ENCODE results near the gene SLC25A33.

GRCh38 chr1:9558946-9559545, 19.8 kb downstream of the SLC25A33 start:
- TF ChIP-seq CTCF (IDR thresholded peaks at IDR 0.05) (no peak), POLR2A (IDR thresholded peaks at IDR 0.05) (no peak)

Data from adrenal gland (tissue), 5 donors.